Prostate gland (tissue), 2 donors: ENCODE results near the gene TELO2.

Source experiments
- CTCF ChIP-seq, 4 experiments: fragments of 200-600 bp in 2 of 4; fragments of 450-650 bp in 2 of 4; sonication (generic) in 2 of 4; IDR thresholded peaks; 1 replicate in 3 of 4; 2 replicates in 1 of 4; pipeline ENCODE4 v1.5.1; 2016 to 2019; ENCODE audit warnings: antibody characterized with exemption in 4 of 4, mild to moderate bottlenecking in 2 of 4, moderate library complexity in 2 of 4
- POLR2A ChIP-seq: fragments of 450-650 bp; IDR thresholded peaks from one replicate; pipeline ENCODE4 v1.6.1; 2016; ENCODE audit warnings: antibody characterized with exemption, mild to moderate bottlenecking

GRCh38 chr16:1557074-1557473 is 63.9 kb downstream of the TELO2 start:
- TF ChIP-seq POLR2A = no peak
- no peak for TF ChIP-seq CTCF (IDR thresholded peaks at IDR 0.05)
